ENCODE data around the gene BRINP1.

The BRINP1 gene

DNA sequence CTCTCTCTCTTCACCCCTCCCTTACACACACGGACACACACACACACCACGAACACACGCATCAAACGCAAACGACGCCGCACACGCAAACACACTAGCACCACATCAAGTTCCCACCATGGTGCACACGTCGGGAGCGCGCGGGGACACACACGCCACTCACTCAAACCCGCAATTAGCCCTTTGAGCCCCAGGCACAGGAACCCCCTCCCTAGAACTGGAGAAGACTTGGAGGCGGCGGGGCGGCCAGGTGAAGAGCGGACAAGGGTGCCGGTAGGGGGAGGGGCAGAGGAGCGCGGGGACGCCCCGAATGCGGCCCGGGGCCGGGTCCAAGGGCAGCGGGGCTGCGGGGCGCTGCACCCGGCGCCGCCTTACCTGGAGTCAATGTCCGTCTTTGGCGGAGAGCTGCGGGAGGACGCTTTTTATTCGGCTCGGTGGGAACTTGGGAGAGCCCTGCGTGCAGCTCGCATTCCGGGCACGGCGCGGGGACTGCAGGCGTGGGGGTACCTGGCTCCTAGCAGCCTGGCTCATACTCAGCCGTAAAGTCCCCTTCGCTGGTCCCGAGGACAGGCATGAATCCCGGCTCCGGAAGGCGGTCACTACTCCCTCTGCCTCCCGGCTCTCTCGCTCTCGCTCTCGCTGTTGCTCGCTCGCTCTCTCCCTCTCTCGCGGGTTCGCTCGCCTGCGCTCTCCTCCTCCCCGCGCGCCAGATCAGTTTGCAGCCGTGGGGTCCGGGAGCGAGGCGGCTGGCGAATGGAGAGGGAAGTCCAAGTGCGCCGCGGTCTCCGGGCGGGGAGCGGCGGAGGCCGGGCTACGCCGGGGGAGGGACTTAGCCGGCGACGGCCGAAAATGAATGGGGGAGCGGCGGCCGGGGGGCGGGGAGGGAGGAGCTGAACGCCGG lies at the start of gene BRINP1:
Gene BRINP1 (minus strand): TSS at position 755 of the 901 bp plus-strand sequence. CDS start 56,080 bp downstream, outside the sequence.
- peak; percentile 54 for DNase-seq (ENCODE audit: low read depth)

DNA sequence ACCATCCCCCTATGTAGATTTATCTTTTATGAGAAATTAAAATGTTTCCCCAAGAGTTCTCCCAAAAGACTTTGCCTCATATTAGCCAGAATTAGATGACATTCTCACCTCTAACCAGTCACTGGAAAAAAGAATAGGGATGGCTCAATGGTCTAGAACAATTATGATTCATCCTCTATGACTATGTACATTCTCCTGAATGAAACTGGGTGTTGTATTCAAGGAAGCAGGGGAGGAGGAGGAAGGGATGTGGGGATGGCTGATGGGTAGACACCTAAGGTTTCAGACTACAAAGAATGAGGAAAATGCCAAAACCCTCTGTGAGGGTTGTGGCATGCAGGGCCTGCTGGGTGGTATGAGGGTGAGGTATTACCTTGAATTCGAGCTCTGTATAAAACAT lies 49.5 kb upstream of the BRINP1 start:
- DNase-seq (ENCODE audit: low read depth) = no peak

GRCh38 chr9:119416793-119417192 lies 47.6 kb upstream of the BRINP1 start:
- DNase-seq (ENCODE audit: low read depth) = no peak

DNA sequence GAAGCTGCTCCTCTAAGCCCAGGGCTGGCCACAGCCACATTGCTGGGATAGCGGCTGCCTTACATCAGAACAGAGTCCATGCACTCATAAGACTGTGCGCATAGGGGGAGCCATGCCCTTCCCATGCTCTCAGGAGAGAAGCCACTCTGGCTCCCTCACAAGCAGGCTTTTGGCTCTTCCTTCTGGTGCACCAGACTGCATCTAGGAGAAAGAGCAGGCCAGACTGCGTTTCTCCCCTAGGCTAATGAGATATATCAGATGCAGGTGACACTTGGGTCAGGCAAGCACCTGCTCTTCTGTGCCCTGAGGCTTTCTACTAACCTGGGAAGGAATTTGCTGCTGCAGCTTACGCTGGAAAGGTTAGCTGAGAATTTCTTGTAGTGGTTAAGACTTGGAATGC lies 43.2 kb upstream of the BRINP1 start:
- no peak for DNase-seq (ENCODE audit: low read depth)

DNA sequence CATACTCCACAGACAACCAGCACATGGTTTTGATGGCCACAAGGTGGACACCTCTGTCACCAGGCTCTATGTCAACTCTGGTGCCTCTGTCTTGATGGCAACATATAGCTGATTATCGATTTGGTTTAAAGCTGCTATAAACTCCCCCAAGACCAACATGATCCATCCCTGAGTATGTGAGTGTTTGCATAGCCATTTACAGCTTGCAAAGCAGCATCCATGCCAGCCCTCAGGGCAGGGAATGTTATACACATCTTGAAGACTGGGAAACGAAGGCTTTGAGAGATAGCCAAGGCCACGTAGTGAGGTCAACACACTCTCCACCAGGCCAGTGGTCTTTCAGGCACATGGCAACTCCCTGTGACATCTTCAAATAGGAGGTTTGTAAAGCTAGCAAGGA lies 40.3 kb upstream of the BRINP1 start:
- no peak for DNase-seq (ENCODE audit: low read depth)

DNA sequence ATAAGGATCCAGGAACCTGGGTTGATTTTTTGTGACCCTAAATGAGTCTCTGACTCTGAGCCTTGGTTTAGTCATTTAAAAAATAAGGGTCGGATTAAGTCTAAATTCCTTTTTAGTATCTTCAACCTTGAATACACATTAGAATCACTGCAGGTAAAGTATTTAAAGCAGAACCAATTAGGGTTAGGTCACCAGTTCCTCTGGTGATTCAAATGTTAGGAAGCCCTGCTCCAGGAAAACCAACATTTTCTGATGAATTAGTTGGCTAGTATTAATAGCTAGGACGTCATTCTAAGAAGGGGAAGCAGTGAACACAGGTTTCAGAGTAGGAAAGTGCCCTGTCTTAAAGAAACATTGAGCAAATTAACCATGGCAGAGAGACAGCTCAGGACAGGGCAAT lies 31.4 kb upstream of the BRINP1 start:
- DNase-seq (ENCODE audit: low read depth) = no peak

DNA sequence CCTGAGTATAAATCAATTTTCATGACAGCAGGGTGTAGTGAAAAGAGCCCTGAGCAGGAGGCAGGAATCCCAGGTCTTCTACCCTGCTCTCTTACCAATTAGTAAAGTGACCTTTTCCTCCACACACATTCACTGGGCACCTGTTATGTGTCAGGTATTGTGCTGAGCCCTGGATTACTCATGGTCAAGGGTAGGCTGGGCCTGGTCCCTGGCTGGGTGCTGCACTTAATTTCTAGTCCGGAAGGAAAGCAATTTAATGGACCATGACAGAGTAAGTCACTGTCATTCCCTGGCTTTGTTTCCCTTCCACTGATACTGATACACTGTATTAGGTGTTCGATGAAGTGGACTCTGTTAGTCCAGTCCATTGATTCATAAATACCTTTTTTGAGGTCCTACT lies 29.1 kb upstream of the BRINP1 start:
- DNase-seq (ENCODE audit: low read depth) = no peak

- no peak for DNase-seq (ENCODE audit: low read depth)
Measured at GRCh38 chr9:119391878-119392277, 22.6 kb upstream of the BRINP1 start.

- DNase-seq (ENCODE audit: low read depth) = peak; percentile 28
Measured at GRCh38 chr9:119375892-119376291, 6.7 kb upstream of the BRINP1 start.

GRCh38 chr9:119372951-119373350 lies 3.7 kb upstream of the BRINP1 start:
- DNase-seq (ENCODE audit: low read depth) = no peak

DNA sequence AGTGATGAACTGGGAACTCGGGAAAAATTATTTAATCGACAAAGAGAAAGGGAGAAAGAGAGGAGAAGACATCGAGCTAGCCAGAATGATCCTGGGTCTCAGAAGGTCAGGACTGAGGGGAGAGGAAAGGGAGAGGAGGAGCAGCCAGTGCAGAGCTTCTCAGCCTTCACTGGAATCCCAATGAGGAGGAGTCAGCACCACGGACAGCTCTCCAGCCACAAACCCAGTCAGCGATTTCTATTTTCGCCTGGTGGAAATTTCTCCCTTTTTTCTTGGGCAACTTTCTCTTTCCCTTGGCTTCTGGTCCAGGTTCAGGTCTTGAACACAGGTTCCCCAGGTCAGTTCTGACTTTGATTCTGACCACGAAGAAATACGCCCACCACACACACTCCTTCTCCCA lies 1.6 kb upstream of the BRINP1 start:
- DNase-seq (ENCODE audit: low read depth) = peak; percentile 28

DNA sequence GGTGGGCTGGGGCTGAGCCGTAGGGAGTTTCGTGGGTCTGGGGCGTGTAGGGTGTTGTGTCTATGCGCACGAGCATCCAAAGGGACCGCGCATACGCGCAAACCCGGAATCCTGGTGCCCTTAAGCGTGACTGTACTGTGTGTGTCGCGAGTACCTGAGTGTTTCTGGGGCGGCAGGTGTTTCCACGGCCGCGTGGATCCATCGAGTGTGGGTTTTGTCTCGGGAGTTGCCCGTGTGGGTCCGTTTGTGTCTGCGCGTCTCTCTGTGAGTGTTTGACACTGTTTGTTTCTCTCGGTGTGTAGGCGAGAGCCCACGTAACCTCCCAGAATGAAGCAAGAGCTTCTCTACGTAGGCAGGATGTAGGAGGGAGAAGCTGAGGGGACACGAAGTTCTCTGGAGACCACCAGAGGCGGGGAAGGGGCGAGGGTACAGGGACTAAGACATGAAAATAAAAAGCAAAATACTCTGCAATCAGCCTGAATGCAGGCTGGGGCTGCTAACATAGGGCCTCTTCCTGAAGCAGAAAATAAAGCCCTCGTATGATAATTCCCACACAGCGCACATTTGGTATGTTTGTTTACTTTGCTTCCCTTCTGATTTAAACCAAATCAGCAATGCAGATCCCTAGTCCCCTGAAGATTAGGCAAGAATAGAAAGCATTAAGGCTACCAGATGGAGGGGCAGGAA lies 588 bp upstream of the BRINP1 start:
- no peak for DNase-seq (ENCODE audit: low read depth)

DNA sequence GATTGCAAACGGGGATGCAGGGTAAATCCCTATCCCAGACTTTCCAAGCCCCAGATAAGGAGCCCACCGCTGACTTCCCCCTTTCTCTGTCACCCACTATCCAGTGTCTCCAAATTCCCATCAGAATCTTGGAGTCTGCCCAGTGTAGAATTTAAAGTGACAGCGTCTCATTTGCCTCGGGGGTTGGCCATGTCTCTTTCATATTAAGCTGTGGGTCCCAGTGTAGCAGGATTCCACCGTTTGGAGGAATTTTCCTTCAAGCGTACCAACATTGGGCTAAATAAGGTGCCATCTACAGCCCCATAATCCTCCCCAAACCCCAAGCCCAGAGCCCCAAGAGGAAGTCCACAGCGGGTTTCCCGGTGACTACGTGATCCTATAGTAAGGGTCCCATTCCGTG lies 1.1 kb downstream of the BRINP1 start:
- no peak for DNase-seq (ENCODE audit: low read depth)

GRCh38 chr9:119367683-119368075 lies 1.6 kb downstream of the BRINP1 start:
- no peak for DNase-seq (ENCODE audit: low read depth)

DNA sequence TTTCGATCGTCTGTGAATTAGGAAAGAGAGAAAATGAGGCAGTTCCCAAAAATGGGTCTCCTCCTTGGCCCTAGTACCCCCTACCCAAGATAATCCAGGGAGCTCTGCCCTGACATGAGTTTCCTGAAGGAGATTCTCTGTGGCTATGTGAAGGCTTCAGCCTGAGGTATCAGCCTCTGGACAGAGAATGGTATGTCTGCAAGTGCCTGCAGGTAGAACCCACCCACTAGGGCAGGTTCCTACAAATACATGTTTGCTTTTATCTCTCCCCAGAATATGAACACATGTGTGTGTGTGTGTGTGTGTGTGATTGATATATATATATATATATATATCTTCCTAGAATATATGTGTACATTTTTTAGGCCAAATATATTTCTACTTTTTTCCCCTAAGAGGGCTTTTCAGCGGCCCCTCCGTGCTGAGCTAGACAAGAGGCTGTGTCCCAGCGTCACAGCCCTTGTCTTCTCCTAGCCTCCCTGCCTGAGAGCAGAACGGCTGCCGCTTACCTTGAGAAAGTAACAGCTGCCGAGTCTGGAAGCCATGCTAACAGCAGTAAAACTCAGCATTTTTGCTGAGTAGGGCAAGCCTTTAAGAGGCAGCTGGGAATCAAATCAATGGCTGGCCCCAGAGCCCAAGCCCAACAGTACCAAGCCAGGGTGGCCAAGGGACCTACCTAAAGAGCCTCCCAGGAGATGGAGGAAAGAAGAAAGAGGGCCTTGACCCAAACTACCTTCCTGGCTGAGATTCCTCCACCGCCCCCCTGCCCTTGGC lies 2.1 kb downstream of the BRINP1 start:
- no peak for DNase-seq (ENCODE audit: low read depth)

GRCh38 chr9:119365291-119366027 lies 3.8 kb downstream of the BRINP1 start:
- DNase-seq (ENCODE audit: low read depth) = peak; percentile 31

GRCh38 chr9:119360237-119360636 lies 9.0 kb downstream of the BRINP1 start:
- DNase-seq (ENCODE audit: low read depth) = no peak

DNA sequence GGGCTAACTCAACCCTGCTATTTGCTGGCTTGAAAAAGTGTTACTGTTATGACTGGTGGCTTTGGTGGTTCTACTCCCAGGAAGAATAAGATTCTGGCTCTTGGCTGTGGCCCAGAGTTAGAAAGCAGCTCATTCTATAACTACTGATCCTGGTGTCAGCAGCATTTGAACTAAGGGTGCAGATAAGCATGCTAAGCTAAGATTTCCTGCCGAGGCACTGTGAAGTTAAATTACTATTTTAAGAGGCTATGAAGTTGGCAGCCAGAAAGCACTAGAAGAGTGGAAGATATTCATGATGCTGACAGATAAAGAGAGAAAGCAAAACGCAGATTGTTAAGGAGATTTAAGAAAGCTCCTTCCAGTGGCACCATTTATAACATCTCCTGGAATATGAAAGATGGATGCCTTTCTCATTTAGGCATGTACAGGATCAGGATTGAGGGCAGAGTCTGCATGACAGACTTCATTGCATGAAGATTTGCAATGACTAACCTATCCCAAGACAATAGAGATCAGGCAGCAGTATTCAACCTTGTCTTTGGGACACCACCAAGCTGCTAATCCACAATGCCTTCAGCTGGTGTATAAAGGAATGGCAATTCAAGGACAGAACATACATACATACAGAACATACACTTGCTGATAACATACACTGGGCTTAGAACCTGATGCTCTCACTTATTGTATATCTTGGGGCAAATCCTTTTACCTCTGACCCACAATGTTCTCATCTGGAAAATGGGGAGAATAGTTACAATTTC lies 11.7 kb downstream of the BRINP1 start:
- DNase-seq (ENCODE audit: low read depth) = no peak

DNA sequence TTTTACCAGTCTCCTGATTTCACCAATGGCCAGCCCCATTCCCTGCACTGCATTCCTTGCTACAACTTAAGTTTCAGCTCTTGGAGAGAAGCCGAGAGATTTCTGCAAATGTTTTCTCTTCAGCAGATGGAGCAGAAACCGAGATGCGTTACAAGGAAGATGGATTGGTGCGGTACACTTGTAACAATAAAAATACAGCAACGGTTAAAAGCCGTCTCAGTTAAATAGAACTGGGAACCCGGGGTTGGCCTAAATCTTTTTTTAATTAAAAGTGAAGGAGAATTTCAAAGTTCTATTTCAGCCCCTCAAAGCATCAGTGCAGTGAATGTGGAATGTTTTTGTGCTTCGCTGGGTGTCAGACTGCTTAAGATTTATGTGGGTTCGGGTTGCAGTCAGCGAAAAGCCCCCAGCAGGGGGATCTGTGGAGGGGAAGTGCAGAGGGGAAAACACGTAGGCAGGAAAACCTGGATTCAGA lies 19.8 kb downstream of the BRINP1 start:
- DNase-seq (ENCODE audit: low read depth) = peak; percentile 22

DNA sequence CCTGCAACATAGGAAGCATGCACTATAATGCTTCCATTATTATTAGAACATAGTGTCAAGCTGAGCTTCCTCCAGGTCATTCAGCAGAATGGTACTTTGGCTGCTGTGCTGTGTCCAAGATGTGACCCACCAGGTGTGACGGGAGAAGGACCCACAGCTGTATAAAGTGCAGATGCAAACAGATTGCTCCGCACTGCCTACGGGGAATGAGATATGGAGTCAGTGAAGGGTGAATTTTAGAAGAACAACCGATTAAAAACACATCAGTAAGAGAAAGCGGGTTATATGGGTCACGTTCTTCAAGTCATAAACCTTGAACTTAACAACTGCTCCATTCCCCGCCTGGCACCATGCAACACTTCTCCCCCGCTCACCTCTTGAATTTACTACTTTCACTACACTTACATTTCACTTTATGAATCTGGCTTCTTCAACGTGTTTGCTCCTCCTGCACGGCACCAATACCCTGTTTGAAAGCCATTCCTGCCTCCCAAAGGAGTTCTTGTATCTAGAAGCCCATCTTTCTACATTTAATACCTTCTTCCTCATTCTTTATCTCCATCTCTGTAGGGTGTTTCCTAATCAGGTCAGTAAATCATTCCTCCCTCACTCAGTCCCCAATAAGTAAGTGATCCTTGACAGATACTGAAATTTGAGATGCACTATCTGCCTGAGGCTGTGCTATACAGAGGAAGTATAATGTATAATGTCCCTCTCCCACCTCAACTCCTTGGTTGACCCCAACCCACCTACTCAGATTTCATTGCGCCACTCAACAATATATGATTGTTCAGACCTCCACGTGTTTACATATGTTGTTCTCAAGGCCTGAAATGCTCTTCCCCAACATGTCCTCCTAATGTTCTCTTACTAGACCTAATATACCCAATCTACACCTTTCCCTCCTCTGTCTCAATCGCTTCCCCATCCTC lies 25.9 kb downstream of the BRINP1 start:
- DNase-seq (ENCODE audit: low read depth) = no peak

Measured in stromal cell of bone marrow (primary cell).